Mononuclear cell (primary cell): Measurements from ENCODE around the gene NMUR2. TPM values are rescaled to one million over a fixed set of nuclear protein-coding genes. Genes with fewer than 3 reads are reported as not detected.

Experiments used
- H3K27me3 ChIP-seq: 2 replicates; pipeline ENCODE4 v1.6.0; 2011; ENCODE audit warnings: low read length, control low read depth; ENCODE audit not compliant: insufficient read depth
- H3K4me1 ChIP-seq: 2 replicates; pipeline ENCODE4 v1.5.1; 2011; ENCODE audit warnings: mild to moderate bottlenecking, low read length, control low read depth; ENCODE audit not compliant: insufficient read depth
- H3K4me3 ChIP-seq: 2 replicates; pipeline ENCODE4 v1.5.1; 2011; ENCODE audit warnings: mild to moderate bottlenecking, low read length, moderate library complexity
- H3K9me3 ChIP-seq: 2 replicates; pipeline ENCODE4 v1.5.1; 2011; ENCODE audit warnings: low read depth, mild to moderate bottlenecking, control low read depth, low read length
- total RNA-seq: library from RNA; depleted of rRNA; stranded (reverse); fragments of >200 nt; gene quantifications from one replicate; pipeline ENCODE4 v1.2.3, GENCODE V29; 2012

NMUR2 gene
- not detected for total RNA-seq

GRCh38 chr5:152405145-152405544, at the start of gene NMUR2:
Gene NMUR2, minus strand, starts transcription at chr5:152405279. Its CDS starts 166 bp downstream, at chr5:152405113.
- H3K4me3 ChIP-seq: no peak within 1 kb of the TSS
- no peaks in the 10 kb centered on the region for H3K4me1 ChIP-seq
- H3K9me3 ChIP-seq: no peaks in the 10 kb centered on the region
- no peaks in the 10 kb centered on the region for H3K27me3 ChIP-seq

DNA sequence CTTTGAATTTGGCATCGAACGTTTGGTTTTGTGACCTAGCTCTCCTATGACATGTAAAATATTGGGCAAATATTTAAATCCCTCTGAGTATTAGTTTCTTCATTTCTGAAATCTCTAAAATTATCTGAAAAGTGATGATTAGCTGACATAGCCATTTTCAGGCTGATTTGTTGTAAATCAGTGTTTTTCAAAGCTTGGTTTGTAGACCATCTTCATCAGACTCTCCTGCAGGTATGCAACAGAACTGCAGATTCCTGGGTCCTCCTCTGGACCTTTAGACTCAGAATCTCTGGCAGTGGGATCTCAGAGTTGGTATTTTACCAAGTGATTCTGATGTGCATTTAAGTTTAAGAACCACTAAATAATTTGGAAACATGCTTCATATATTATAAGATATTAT, 38.9 kb upstream of the NMUR2 start:
- Histone ChIP-seq H3K4me1 (no peaks in the 10 kb centered on the region), H3K4me3 (no peak overlapping the region), H3K27me3 (no peaks in the 10 kb centered on the region), H3K9me3 (no peaks in the 10 kb centered on the region)

- H3K27me3 ChIP-seq: no peaks in the 10 kb centered on the region
- no peaks in the 10 kb centered on the region for H3K9me3 ChIP-seq
- no peak overlapping the region for H3K4me3 ChIP-seq
- H3K4me1 ChIP-seq: no peaks in the 10 kb centered on the region
Measured at GRCh38 chr5:152439791-152440190, 34.7 kb upstream of the NMUR2 start.

DNA sequence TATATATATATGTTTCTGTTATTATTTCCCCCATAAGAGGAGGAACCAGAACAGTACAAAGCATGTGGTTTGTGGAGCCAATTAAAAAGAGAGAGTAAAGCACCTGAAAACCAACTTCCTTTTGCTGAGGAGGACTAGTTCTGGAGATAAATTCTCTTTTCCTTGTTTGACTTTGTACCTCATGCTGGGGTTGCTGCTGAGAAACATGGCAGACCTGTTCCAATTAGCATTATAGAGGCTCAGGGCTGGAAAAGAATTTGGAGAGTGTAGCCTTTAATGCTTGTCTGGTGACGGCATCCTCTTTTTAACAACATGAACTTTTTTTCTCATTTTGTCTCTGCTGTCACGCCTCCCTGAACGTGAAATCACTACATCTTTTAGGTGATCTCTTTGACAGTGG, 32.8 kb upstream of the NMUR2 start:
- Histone ChIP-seq H3K4me3 (no peak overlapping the region), H3K9me3 (no peaks in the 10 kb centered on the region), H3K27me3 (no peaks in the 10 kb centered on the region), H3K4me1 (no peaks in the 10 kb centered on the region)

- no peak overlapping the region for H3K4me3 ChIP-seq
- H3K4me1 ChIP-seq: no peaks in the 10 kb centered on the region
- H3K9me3 ChIP-seq: no peaks in the 10 kb centered on the region
- no peaks in the 10 kb centered on the region for H3K27me3 ChIP-seq
Measured at GRCh38 chr5:152427721-152428120, 22.6 kb upstream of the NMUR2 start.

DNA sequence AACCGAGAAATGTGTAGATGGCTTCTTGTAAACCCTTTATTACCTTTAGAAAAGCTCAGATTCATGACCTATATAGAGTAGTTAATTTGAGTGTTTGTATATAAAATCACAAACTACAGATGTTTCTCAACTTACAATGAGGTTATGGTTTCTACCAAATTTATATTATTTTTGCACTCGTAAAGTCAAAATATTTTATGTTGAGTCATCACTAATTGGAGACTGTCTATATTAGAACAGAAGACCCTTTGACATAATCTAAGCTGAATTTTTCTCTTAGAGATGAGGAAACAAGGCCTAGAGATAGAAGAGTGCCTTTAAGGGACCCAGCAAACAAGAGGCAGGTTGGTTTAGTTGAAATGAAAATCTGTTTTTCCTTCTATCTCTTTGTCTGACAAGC, 20.0 kb upstream of the NMUR2 start:
- no peaks in the 10 kb centered on the region for H3K4me1 ChIP-seq
- no peak overlapping the region for H3K4me3 ChIP-seq
- no peaks in the 10 kb centered on the region for H3K9me3 ChIP-seq
- no peaks in the 10 kb centered on the region for H3K27me3 ChIP-seq

DNA sequence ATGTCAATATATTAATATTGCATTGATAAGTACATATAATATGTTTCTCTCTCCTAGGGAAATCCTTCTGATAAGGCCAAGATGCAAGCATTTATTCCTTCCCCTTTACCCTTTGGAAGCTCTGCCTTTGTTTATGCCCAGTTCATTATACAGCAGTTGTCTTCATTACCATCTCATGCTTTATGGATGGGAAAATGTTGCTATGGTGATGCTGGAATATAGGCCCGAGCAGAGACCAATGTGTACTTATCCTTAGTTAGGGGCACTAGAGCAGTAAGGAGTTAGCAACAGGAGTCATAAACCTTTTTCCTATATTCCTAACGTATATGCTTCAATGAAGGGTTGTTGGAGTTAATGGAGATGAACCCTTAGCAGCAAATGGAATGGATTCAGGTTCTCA, 19.4 kb upstream of the NMUR2 start:
- no peaks in the 10 kb centered on the region for H3K27me3 ChIP-seq
- no peak overlapping the region for H3K4me3 ChIP-seq
- no peaks in the 10 kb centered on the region for H3K9me3 ChIP-seq
- H3K4me1 ChIP-seq: no peaks in the 10 kb centered on the region

GRCh38 chr5:152422081-152422480, 17.0 kb upstream of the NMUR2 start:
- Histone ChIP-seq H3K4me1 (no peaks in the 10 kb centered on the region), H3K9me3 (no peaks in the 10 kb centered on the region), H3K27me3 (no peaks in the 10 kb centered on the region), H3K4me3 (no peak overlapping the region)

- H3K27me3 ChIP-seq: no peaks in the 10 kb centered on the region
- no peaks in the 10 kb centered on the region for H3K9me3 ChIP-seq
- H3K4me1 ChIP-seq: no peaks in the 10 kb centered on the region
- H3K4me3 ChIP-seq: no peak overlapping the region
Measured at GRCh38 chr5:152412129-152412528, 7.0 kb upstream of the NMUR2 start.

DNA sequence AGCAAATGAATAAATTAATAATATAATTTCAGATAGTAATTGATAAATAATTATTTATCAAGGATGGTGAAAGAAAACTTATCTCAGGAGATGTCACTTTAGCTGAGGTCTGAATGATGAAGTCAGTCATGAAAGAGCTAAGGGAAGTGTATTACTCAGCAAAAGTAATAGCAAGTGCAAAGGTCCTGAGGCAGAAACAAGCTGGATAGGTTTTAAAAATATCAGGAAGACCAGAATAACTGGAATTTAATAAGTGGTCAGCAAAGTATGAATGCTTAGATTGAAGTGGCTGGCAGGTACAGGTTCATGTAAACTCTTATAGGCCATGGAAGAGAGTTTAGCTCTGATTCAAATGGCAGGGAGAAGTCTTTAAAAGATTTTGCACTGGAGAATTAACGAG, 1.0 kb upstream of the NMUR2 start:
- no peaks in the 10 kb centered on the region for H3K4me1 ChIP-seq
- no peaks in the 10 kb centered on the region for H3K27me3 ChIP-seq
- H3K9me3 ChIP-seq: no peaks in the 10 kb centered on the region
- H3K4me3 ChIP-seq: no peak overlapping the region

DNA sequence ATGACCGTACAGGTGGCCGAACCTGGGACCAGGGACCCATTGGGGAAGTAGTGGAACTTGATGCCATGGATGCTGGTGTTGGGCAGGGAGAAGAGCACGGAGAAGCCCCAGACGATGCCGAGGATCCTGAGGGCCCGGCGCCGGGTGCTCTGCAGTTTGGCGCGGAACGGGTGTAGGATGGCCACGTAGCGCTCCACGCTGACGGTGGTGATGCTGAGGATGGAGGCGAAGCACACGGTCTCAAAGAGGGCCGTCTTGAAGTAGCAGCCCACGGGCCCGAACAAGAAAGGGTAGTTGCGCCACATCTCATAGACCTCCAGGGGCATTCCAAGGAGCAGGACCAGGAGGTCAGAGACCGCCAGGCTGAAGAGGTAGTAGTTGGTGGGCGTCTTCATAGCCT, 585 bp downstream of the NMUR2 start:
- no peaks in the 10 kb centered on the region for H3K9me3 ChIP-seq
- no peaks in the 10 kb centered on the region for H3K4me1 ChIP-seq
- no peak overlapping the region for H3K4me3 ChIP-seq
- no peaks in the 10 kb centered on the region for H3K27me3 ChIP-seq

- Histone ChIP-seq H3K9me3 (no peaks in the 10 kb centered on the region), H3K27me3 (no peaks in the 10 kb centered on the region), H3K4me3 (no peak overlapping the region), H3K4me1 (no peaks in the 10 kb centered on the region)
Measured at GRCh38 chr5:152403046-152403445, 2.0 kb downstream of the NMUR2 start.

DNA sequence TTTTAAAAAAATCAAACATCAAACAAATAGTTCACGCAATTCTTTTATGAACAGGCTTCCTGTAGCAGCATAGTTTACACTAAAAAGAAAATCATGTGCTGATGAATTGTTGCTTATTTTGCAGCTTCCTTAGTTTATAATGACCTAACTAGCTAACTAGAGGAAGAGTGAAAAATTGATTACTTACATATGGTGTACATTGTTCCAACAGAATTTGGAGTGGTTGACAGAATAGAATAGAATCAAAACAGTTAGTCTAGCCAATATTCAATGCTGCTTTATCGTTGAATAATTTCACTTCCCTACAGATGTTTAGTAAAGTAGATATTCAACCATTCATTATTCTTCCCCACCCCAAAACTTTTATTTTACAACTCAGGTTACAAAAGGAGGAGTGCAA, 4.2 kb downstream of the NMUR2 start:
- H3K27me3 ChIP-seq: no peaks in the 10 kb centered on the region
- H3K4me1 ChIP-seq: no peaks in the 10 kb centered on the region
- H3K4me3 ChIP-seq: no peak overlapping the region
- H3K9me3 ChIP-seq: no peaks in the 10 kb centered on the region

- no peaks in the 10 kb centered on the region for H3K27me3 ChIP-seq
- no peaks in the 10 kb centered on the region for H3K9me3 ChIP-seq
- H3K4me3 ChIP-seq: no peak overlapping the region
- no peaks in the 10 kb centered on the region for H3K4me1 ChIP-seq
Measured at GRCh38 chr5:152397581-152397980, 7.5 kb downstream of the NMUR2 start.

- no peak overlapping the region for H3K4me3 ChIP-seq
- H3K27me3 ChIP-seq: no peaks in the 10 kb centered on the region
- no peaks in the 10 kb centered on the region for H3K4me1 ChIP-seq
- peaks cover 4% of the 10 kb centered on the region for H3K9me3 ChIP-seq
Measured at GRCh38 chr5:152393441-152393840, 11.6 kb downstream of the NMUR2 start.

DNA sequence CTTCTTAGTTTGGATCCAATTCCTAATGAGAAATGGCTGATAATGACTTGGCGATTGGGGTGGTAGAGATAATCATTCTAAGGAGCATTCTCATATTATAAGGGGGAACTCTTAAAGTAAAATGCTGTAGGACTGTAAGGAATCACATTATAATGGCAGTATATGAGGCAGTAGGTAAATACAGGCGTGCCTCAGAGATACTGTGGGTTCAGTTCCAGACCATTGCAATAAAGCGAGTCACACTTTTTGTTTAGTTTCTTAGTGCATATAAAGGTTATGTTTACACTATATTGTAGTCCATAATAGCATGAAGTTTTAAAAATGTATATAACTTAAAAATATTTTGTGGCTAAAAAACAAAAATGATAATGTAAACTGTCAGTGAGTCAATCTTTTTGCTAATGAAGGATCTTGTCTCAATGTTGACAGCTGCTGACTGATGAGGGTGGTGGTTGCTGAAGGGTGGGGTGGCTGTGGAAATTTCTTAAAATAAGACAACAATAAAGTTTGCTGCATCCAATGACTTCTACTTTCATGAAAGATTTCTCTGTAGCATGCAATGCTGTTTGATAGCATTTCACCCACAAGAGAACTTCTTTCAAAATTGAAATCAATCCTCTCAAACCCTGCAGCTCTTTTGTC, 15.8 kb downstream of the NMUR2 start:
- H3K27me3 ChIP-seq: no peaks in the 10 kb centered on the region
- H3K4me1 ChIP-seq: no peaks in the 10 kb centered on the region
- peaks cover 4% of the 10 kb centered on the region for H3K9me3 ChIP-seq
- H3K4me3 ChIP-seq: no peak overlapping the region
